AG08396 (cell line): ENCODE data around the gene CEP131.
"Not testable (repeated sequence)": the region's sequence is repeated elsewhere in the genome, so short reads cannot be mapped to it uniquely, and the experiment has no call there.

Experiments
- DNase-seq: peaks from one replicate; pipeline ENCODE4 v3.0.0; 2012; ENCODE audit warnings: low spot score, mixed read lengths

The CEP131 gene

GRCh38 chr17:81238815-81239713, 16.3 kb upstream of the CEP131 start, which contains the start of the genes NDUFAF8 and TEPSIN:
Gene NDUFAF8 (plus strand): TSS chr17:81239318. CDS start chr17:81239364, 46 bp downstream.
Gene TEPSIN (minus strand): TSS chr17:81239055. CDS start chr17:81239033, 22 bp downstream.
- peak; percentile 100 for DNase-seq

GRCh38 chr17:81238490-81238814, 15.7 kb upstream of the CEP131 start:
- no peak for DNase-seq

GRCh38 chr17:81237591-81238489, 15.1 kb upstream of the CEP131 start:
- no peak for DNase-seq

- DNase-seq, result no peak
These were observed 14.0 kb upstream of the CEP131 start for GRCh38 chr17:81236784-81237183.

- no peak for DNase-seq
These were observed 13.3 kb upstream of the CEP131 start for GRCh38 chr17:81235822-81236740.

- no peak for DNase-seq
These were observed 12.4 kb upstream of the CEP131 start for GRCh38 chr17:81234940-81235821.

- DNase-seq, result no peak
These were observed 11.7 kb upstream of the CEP131 start for GRCh38 chr17:81234506-81234855.

GRCh38 chr17:81233811-81234505, 11.2 kb upstream of the CEP131 start:
- no peak for DNase-seq

GRCh38 chr17:81233316-81233715, 10.6 kb upstream of the CEP131 start:
- DNase-seq, result no peak

- DNase-seq, result no peak
These were observed 10.0 kb upstream of the CEP131 start for GRCh38 chr17:81232616-81233241.

- no peak for DNase-seq
These were observed 9.2 kb upstream of the CEP131 start for GRCh38 chr17:81231766-81232581.

- DNase-seq, result no peak
These were observed 8.4 kb upstream of the CEP131 start for GRCh38 chr17:81231121-81231645.

GRCh38 chr17:81230043-81230820, 7.5 kb upstream of the CEP131 start:
- peak; percentile 60 for DNase-seq

- DNase-seq, result no peak
These were observed 6.8 kb upstream of the CEP131 start for GRCh38 chr17:81229666-81229920.

- DNase-seq, result no peak
These were observed 6.3 kb upstream of the CEP131 start for GRCh38 chr17:81228834-81229665.

- DNase-seq, result no peak
These were observed 5.7 kb upstream of the CEP131 start for GRCh38 chr17:81228420-81228819.

GRCh38 chr17:81227630-81228029, 4.9 kb upstream of the CEP131 start:
- not testable (repeated sequence) for DNase-seq
